Upper lobe of left lung (tissue), 4 donors: ENCODE data around the gene RPS29.

Experiments used
- POLR2A ChIP-seq, 4 donors: fragments of 450-650 bp; IDR thresholded peaks; one replicate each; pipeline ENCODE4 v1.5.1; 2016 to 2017; ENCODE audit warnings: antibody characterized with exemption in 4 of 4, mild to moderate bottlenecking in 2 of 4
- TF ChIP-seq, protein P1 (sequence below), 6 experiments: fragments of 450-650 bp in 4 of 6; fragments of 200-600 bp in 2 of 6; sonication (generic) in 2 of 6; IDR thresholded peaks; one replicate each; pipeline ENCODE4 v1.5.1; 2016 to 2019; ENCODE audit warnings: antibody characterized with exemption in 6 of 6

- TF ChIP-seq, protein P1, sequence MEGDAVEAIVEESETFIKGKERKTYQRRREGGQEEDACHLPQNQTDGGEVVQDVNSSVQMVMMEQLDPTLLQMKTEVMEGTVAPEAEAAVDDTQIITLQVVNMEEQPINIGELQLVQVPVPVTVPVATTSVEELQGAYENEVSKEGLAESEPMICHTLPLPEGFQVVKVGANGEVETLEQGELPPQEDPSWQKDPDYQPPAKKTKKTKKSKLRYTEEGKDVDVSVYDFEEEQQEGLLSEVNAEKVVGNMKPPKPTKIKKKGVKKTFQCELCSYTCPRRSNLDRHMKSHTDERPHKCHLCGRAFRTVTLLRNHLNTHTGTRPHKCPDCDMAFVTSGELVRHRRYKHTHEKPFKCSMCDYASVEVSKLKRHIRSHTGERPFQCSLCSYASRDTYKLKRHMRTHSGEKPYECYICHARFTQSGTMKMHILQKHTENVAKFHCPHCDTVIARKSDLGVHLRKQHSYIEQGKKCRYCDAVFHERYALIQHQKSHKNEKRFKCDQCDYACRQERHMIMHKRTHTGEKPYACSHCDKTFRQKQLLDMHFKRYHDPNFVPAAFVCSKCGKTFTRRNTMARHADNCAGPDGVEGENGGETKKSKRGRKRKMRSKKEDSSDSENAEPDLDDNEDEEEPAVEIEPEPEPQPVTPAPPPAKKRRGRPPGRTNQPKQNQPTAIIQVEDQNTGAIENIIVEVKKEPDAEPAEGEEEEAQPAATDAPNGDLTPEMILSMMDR (IDR thresholded peaks at IDR 0.05), result no peak
- TF ChIP-seq POLR2A (IDR thresholded peaks at IDR 0.05), result no peak
Observed at GRCh38 chr14:49579841-49580240, 6.3 kb downstream of the RPS29 start.
